GM10248 (cell line): Measurements from ENCODE around the gene ISG15.

ENCODE experiments used
- CTCF ChIA-PET: fragments of 300-600 bp; sonication (Branson Sonifier 250); formaldehyde crosslinking; extraction: SDS; loops from one replicate; lab custom pipeline; 2021; ENCODE audit warnings: antibody characterized with exemption; lab: Yijun Ruan, JAX
- POLR2A ChIA-PET: fragments of 350-650 bp; sonication (Branson Sonifier 250); formaldehyde crosslinking; extraction: SDS; loops from one replicate; lab custom pipeline; 2020; ENCODE audit warnings: antibody characterized with exemption; lab: Yijun Ruan, JAX
- DNase-seq: peaks from one replicate; pipeline ENCODE4 v3.0.0; 2012; ENCODE audit errors: extremely low spot score
- CTCF ChIP-seq: IDR thresholded peaks from 2 replicates; pipeline ENCODE4 v1.5.1; 2012; ENCODE audit warnings: mild to moderate bottlenecking, low read depth; ENCODE audit errors: extremely low read depth, missing control alignments, control extremely low read depth

Gene ISG15

GRCh38 chr1:1060281-1061000, 47.1 kb downstream of the ISG15 start:
- no peak for DNase-seq
- POLR2A ChIA-PET: no interaction called here
- TF ChIP-seq CTCF: no peak
- CTCF ChIA-PET: interaction anchor here (1.3 to 3.5 kb wide), 4 partner anchors 10 to 41 kb away, joined by 3 to 17 read pairs (median 7); partner anchors contain the start of gene AGRN

GRCh38 chr1:1061682-1062345, 48.5 kb downstream of the ISG15 start:
- ChIA-PET CTCF (interaction anchor here (1.1 to 4.1 kb wide), 7 partner anchors 13 to 79 kb away, joined by 3 to 53 read pairs (median 15); partner anchors contain the start of genes ISG15, PERM1 and RNF223), POLR2A (interaction anchor here (0.9 kb wide), 1 partner anchor 29 kb away, joined by 3 read pairs; no protein-coding TSS in a partner anchor)
- no peak for DNase-seq
- TF ChIP-seq CTCF: no peak

- TF ChIP-seq CTCF: no peak
- POLR2A ChIA-PET: interaction anchor here (0.7 to 0.9 kb wide), 2 partner anchors 29 to 49 kb away, joined by 3 read pairs; no protein-coding TSS in a partner anchor
- CTCF ChIA-PET: interaction anchor here (1.1 to 4.1 kb wide), 14 partner anchors 8 to 211 kb away, joined by 3 to 53 read pairs (median 7); partner anchors contain the start of genes ISG15, PERM1, RNF223 and UBE2J2
- DNase-seq: no peak
These were observed 49.3 kb downstream of the ISG15 start for GRCh38 chr1:1062348-1063163.

GRCh38 chr1:1063261-1063944, 50.1 kb downstream of the ISG15 start:
- POLR2A ChIA-PET: interaction anchor here (0.6 kb wide), 1 partner anchor 137 kb away, joined by 5 read pairs; no protein-coding TSS in a partner anchor
- CTCF ChIA-PET: interaction anchor here (0.6 to 4.1 kb wide), 31 partner anchors 9 to 228 kb away, joined by 3 to 53 read pairs (median 5); partner anchors contain the start of genes AGRN, ISG15, PERM1 and RNF223
- no peak for DNase-seq
- no peak for TF ChIP-seq CTCF
